ENCODE data around the gene NRXN3.

The NRXN3 gene

GRCh38 chr14:79573486-79573885 lies 1403.3 kb downstream of the NRXN3 start:
- no peak for DNase-seq

DNA sequence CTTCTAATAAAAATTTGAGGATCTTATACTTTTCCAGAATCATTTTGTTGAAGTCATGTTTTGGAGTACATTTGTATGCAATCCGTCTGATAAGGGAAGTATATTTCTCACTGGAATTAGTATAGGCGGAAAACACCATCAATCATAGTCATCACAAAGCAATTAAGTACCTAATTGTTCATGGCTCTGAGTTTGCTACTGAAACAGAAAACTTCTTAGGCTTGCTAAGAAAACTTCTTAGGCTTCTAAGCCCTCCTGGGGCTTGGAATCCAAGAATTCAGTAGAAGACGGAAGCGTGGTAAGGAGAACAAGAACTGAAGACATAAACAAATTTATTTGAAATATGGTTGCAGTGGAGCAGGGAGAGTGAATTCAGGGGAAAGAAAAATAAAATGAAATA lies 1404.9 kb downstream of the NRXN3 start:
- no peak for DNase-seq

- DNase-seq = no peak
Observed at GRCh38 chr14:79576424-79576823, 1406.3 kb downstream of the NRXN3 start.

DNA sequence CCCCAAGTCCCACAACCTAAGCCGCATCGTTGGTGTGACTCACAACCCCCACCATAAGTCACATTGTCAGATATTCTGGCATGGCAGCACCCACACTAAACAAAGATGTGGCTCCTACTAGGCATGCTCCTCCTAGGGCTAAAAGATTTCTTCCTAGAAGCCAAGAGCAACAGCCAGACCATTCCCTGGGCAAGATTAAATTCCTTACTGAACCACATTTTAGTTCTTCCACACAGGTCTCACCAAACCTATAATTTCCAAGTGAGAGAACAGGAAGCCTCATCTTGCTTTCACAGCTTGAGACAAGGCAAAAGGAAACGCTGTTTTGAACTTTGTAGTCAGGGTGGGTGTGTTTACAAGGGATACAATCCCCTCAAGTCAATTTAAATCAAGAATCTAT lies 1408.3 kb downstream of the NRXN3 start:
- no peak for DNase-seq

- DNase-seq = no peak
Observed at GRCh38 chr14:79580414-79580813, 1410.2 kb downstream of the NRXN3 start.

GRCh38 chr14:79580906-79581305 lies 1410.7 kb downstream of the NRXN3 start:
- no peak for DNase-seq

DNA sequence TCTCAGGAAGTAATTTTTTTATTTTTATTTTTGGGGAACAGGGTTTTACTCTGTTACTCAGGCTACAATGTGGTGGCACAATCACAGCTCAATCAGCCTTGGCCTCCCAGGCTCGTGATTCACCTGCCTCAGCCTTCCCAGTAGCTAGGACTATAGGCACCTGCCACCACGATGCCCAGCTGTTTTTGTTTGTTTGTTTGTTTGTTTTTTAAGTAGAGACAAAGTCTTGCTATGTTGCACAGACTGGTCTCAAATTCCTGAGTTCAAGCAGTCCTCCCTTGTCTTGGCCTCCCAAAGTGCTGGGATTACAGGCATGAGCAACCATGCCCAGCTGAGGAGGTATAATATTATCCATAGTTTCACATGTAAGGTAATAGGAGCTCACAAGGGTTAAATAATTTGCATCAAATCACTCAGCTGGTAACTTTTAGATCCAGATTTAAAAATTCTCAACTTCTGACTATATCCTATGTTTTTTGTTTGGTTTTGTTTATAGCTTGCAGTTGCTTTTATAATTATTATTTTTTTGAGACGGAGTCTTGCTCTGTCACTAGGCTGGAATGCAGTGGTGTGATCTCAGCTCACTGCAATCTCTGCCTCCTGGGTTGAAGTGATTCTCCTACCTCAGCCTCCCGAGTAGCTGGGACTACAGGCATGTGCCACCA lies 1411.9 kb downstream of the NRXN3 start:
- DNase-seq = no peak

DNA sequence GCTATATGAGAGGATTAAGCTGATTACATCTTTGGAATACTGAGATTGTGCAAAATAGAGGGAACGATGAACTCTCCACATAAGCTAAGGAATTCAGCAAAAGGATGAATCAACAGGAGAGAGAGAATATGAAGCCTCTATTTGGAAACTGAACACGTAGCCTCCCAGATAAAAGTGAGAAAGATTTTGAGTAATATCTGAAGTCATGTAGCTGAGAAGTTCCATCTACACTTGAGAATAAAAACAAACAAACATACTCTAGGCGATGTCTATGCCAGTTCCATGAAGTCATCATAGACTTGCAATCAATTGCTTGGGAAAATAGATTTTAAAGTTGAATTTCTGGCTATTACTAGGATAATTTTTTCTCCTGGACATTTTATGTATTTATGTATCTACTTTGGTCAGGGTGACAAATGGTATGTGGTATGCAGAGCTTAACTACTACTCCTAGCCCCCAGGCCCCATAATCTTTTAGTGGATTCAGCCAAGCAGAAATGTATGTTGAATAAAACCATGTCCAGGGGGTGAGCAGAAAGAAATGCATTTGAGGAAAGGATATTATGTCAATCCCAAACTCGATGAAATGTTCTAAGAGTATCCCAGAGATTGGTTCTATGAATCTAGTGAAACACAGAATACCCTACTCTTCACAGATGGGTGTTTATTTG lies 1413.7 kb downstream of the NRXN3 start:
- DNase-seq = no peak

DNA sequence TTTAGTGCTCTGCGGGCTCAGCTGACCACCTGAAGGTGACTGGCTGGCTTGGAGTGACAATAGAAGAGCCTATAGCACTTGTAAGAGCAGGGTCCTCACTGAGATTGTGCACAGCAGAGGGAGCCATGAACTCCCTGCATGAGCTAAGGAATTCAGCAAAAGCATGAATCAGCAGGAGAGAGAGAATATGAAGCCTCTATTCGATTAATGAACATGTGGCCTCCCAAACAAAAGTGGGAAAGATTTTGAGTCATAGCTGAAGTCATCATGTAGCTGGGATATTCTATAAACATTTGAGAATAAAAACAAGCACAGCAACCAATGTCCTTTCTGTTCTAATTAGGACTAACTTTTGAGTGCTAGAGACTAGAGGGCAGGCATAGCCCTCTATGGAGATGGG lies 1414.5 kb downstream of the NRXN3 start:
- DNase-seq = no peak

- DNase-seq = no peak
Observed at GRCh38 chr14:79585845-79586244, 1415.7 kb downstream of the NRXN3 start.

DNA sequence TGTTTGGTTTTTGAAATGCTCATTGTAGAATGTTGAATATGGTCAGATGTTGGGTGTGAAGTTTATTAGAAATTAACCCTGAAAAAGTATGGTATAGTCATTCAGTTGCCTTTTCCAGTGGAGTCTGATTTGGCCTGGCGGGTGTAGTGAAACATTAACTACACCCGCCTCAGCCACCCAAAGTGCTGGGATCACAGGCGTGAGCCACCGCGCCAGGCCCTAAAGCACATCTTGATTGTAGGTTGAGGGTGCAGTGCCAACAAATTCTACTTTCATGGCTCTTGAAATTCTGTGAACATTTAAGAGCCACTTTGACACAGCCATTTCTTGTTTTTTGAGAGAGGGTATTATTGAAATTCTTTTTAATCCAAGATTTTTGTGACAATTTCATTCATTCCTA lies 1416.2 kb downstream of the NRXN3 start:
- DNase-seq = no peak

DNA sequence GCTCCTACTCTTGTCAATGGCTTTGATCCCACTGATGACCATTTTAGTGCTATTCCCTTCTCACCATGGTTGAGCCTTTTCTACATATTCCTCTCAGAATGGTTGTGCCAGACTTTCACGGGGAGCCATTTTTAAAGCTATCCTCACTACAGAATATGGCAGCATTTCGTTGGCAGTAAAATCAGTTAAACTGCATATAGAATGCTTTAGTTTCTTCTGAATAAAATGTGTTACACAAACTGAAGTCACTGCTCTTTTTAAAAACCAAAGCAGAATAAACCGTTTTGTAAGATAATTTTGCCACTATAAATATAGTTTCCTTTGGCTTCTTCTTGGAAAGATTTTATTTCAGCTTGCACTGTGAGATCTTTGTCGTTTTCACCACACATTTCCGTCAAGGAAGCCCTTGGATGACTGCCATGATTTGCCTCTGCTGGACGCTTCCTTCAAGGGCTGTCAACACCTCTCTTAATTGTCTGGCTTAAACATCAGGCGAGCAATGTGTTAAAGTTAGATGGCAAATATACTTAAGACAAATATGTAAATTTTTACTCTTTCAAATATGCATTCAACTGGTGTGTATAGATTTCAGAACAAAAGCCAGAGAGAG lies 1416.9 kb downstream of the NRXN3 start:
- no peak for DNase-seq

GRCh38 chr14:79587875-79588274 lies 1417.7 kb downstream of the NRXN3 start:
- DNase-seq = no peak

DNA sequence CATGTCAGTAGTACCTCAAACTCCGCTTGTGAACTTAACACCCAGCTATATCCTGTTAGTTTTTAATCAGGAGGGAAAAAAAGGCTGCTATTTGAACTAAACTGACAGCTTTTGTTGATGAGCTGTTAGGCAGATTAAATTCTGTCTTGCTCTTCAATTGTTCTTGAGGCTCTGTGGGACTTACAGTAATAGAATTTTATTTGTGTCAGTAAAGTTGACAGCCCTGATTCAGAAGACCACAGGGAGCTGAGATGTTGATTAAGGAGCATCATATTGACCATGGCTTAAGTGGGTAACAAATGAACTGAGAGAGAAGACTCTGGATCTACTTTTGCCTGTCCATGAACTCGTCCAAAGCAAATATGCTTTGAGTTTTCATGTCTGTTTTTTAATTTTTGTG lies 1418.2 kb downstream of the NRXN3 start:
- no peak for DNase-seq

DNA sequence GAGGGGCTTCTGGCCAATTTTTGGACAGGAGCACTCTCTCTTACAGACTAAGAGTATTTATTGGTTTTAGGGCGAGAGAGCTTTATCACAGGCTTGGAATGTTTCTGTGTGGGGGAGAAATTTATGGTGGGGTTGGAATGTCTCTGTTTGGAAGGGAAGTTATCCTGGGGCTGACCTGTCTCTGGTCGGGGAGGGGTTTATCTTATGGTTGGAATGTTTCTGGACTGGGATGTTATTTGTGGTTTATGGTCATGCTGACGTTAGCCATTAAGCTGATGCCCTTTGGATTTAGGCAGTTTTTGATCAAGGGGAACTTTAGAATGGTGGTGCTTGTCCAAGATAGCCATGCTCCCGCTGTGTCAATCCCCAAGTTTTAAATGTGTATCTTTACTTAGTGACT lies 1426.4 kb downstream of the NRXN3 start:
- no peak for DNase-seq

- DNase-seq = no peak
Observed at GRCh38 chr14:79597566-79597965, 1427.4 kb downstream of the NRXN3 start.

- no peak for DNase-seq
Observed at GRCh38 chr14:79598339-79598738, 1428.2 kb downstream of the NRXN3 start.

DNA sequence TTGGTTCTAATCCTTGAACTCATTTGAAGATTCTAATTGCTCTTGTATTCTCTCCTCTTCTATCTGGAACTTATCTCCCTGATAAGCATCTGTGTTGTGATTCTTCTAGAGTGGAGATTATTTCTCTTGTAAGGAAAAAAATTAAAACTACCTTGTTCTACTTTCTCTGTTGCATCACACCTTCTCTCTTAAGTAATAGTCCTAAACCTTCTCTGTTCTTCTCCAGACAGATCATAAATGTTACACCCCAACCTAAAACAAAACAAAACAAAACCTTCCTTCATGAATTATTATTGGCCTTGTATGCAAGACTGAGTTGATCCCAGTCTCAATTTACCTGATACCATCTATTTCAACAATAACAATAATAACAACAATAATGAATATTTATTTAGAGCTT lies 1429.1 kb downstream of the NRXN3 start:
- no peak for DNase-seq

GRCh38 chr14:79600406-79600805 lies 1430.2 kb downstream of the NRXN3 start:
- no peak for DNase-seq

DNA sequence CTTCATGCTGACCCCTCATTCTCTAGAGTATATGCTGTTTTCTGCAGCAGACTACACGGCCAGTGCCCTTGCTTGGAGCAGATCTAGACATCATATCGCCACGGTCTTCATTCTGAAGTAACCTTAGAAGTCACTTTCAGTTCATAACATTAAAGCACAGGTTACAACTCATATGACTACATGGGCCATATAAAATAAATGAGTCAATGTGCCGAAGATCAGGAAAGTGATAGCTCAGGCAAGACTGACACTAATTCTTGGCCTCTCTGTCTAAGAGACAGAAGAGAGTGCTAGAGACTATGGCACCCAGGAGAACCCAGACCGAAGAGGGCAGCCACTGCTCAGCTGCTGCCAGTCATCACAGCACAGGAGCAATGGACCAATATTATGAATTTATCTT lies 1431.4 kb downstream of the NRXN3 start:
- DNase-seq = no peak

DNA sequence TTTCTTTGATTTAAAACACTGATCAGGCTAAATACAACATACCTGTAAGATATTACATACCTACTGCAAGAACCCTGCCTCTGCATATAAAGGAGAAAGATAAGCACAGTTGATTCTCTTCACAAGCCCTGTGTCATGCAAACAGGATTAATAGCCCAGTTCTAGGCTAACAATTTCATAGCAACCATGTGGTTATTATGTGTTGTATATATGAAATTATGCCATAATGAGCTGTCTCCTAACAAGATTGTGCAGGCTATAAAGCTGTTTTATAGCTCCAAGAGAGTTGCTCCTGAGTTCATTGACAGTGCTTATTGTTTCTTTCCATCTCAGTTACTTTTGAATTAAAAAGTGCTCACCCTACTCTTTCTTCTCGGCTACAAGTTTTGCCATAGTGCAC lies 1431.9 kb downstream of the NRXN3 start:
- no peak for DNase-seq

GRCh38 chr14:79602742-79603141 lies 1432.6 kb downstream of the NRXN3 start:
- DNase-seq = no peak

DNA sequence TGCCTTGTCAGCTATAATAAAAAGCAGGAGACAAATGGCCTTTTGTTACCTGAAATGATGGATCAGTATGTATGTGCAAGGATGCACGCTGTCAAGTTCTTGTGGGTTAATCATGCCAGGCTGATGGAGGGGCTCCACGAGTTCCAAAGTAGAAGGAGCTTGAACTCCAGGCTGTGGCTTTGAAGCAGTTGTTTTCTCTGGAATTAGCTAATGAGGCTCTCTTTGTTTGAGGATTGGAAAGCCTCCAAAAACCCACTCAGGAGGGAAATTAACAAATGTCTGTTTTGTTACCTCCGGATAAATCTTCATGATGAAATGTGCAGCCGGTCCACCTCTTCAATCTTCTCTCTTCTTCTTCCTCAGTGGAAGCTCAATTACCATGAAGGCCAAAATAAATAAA lies 1435.7 kb downstream of the NRXN3 start:
- DNase-seq = no peak

GRCh38 chr14:79608446-79608845 lies 1438.3 kb downstream of the NRXN3 start:
- no peak for DNase-seq

GRCh38 chr14:79613625-79614024 lies 1443.5 kb downstream of the NRXN3 start:
- DNase-seq = no peak

Data from stimulated activated CD4-positive, alpha-beta T cell treated with anti-CD3 and anti-CD28 coated beads, Interleukin-4, amount 100 ng/mL, for 24 hours (primary cell).